Activated T-helper 17 cell treated with anti-CD3 and anti-CD28 coated beads, Interleukin-2, amount 50 U/mL, for 72 hours (primary cell): Measurements from ENCODE around the gene ZG16B. TPM values are rescaled to one million over a fixed set of nuclear protein-coding genes. Genes with fewer than 3 reads are reported as not detected.

Experiments used
- ATAC-seq: fragments of 150-1000 bp; cut with Tn5 transposase; replicated peaks from 2 replicates; pipeline ENCODE4 v1.10.0; 2021; ENCODE audit warnings: mild to moderate bottlenecking, moderate library complexity
- H3K27ac Mint-ChIP-seq: one replicate; pipeline ENCODE4 v1.8.0; 2022; ENCODE audit warnings: mixed read lengths
- H3K27me3 Mint-ChIP-seq: one replicate; pipeline ENCODE4 v1.8.0; 2022; ENCODE audit warnings: mixed read lengths
- H3K36me3 Mint-ChIP-seq: one replicate; pipeline ENCODE4 v1.8.0; 2022; ENCODE audit warnings: low read depth, mild to moderate bottlenecking, mixed read lengths
- H3K4me1 Mint-ChIP-seq: one replicate; pipeline ENCODE4 v1.8.0; 2022; ENCODE audit warnings: mixed read lengths
- H3K4me3 Mint-ChIP-seq: one replicate; pipeline ENCODE4 v1.8.0; 2022; ENCODE audit warnings: mild to moderate bottlenecking, mixed read lengths
- H3K9me3 Mint-ChIP-seq: one replicate; pipeline ENCODE4 v1.8.0; 2022; ENCODE audit warnings: mixed read lengths
- total RNA-seq, 2 donors: library from RNA; stranded (reverse); gene quantifications; one replicate each; pipeline ENCODE4 v1.2.3, GENCODE V29; 2022

Gene ZG16B
- total RNA-seq, 2 donors from 2014 or later = 4.0 to 5.7 TPM

- H3K36me3 Mint-ChIP-seq = no peaks in the 10 kb centered on the region
- H3K27me3 Mint-ChIP-seq = peaks cover 8% of the 10 kb centered on the region
- H3K9me3 Mint-ChIP-seq = no peaks in the 10 kb centered on the region
- H3K4me1 Mint-ChIP-seq = peaks cover 20% of the 10 kb centered on the region
- peak overlapping the region; percentile 13 for H3K4me3 Mint-ChIP-seq
- no peak for ATAC-seq
- H3K27ac Mint-ChIP-seq = peak overlapping the region; percentile 55
Observed at GRCh38 chr16:2839650-2840450, 9.7 kb downstream of the ZG16B start.

- peaks cover 8% of the 10 kb centered on the region for H3K27me3 Mint-ChIP-seq
- H3K27ac Mint-ChIP-seq = no peak overlapping the region
- no peaks in the 10 kb centered on the region for H3K36me3 Mint-ChIP-seq
- peaks cover 19% of the 10 kb centered on the region for H3K4me1 Mint-ChIP-seq
- no peak for ATAC-seq
- H3K4me3 Mint-ChIP-seq = peak overlapping the region; percentile 81
- no peaks in the 10 kb centered on the region for H3K9me3 Mint-ChIP-seq
Observed at GRCh38 chr16:2840914-2841313, 10.8 kb downstream of the ZG16B start.

- peak overlapping the region; percentile 84 for H3K27ac Mint-ChIP-seq
- no peaks in the 10 kb centered on the region for H3K36me3 Mint-ChIP-seq
- peak; percentile 14 for ATAC-seq
- no peaks in the 10 kb centered on the region for H3K9me3 Mint-ChIP-seq
- H3K4me1 Mint-ChIP-seq = peaks cover 24% of the 10 kb centered on the region
- peak overlapping the region; percentile 81 for H3K4me3 Mint-ChIP-seq
- peaks cover 8% of the 10 kb centered on the region for H3K27me3 Mint-ChIP-seq
Observed at GRCh38 chr16:2841606-2842339, 11.7 kb downstream of the ZG16B start.

DNA sequence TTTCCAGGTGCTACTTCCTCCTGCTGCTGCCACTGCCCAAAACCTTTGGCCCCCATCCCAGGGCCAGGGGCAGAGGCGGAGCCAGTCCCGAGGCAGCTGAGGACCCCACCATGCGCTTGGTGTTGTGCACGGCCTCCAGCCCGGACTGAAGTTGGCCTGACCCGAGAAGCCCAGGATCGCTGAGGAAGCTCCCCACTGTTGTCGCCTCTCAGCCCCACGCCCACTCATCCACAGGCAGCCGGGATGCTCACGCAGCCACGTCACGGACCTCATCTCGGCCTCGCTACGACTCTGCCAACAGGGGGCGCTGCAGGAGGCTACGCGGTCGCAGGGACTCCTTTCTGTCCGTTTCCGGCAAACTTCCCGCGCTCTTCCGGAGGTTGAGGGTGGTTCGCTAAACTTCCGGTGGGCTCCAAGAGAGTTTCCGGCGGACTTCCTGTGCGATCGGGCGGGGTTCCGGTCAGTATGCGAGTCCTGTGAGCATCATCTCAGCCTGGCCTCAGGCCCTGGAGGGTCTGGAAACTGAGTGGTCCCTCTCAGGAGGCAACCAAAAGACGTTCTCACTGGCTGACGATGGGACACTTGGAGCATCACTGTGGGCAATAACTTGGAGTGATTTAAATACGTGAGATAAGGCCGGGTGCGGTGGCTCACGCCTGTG lies 12.4 kb downstream of the ZG16B start:
- Mint-ChIP-seq H3K36me3 (no peaks in the 10 kb centered on the region), H3K9me3 (no peaks in the 10 kb centered on the region), H3K4me3 (peak overlapping the region; percentile 81), H3K27me3 (peaks cover 2% of the 10 kb centered on the region), H3K4me1 (peaks cover 23% of the 10 kb centered on the region), H3K27ac (peak overlapping the region; percentile 84)
- peak; percentile 61 for ATAC-seq

GRCh38 chr16:2843526-2843925 lies 13.4 kb downstream of the ZG16B start:
- no peak overlapping the region for H3K27ac Mint-ChIP-seq
- no peaks in the 10 kb centered on the region for H3K9me3 Mint-ChIP-seq
- H3K4me3 Mint-ChIP-seq = no peak overlapping the region
- no peaks in the 10 kb centered on the region for H3K36me3 Mint-ChIP-seq
- H3K27me3 Mint-ChIP-seq = no peaks in the 10 kb centered on the region
- H3K4me1 Mint-ChIP-seq = peaks cover 16% of the 10 kb centered on the region
- ATAC-seq = no peak

- Mint-ChIP-seq H3K9me3 (no peaks in the 10 kb centered on the region), H3K27ac (no peak overlapping the region), H3K4me1 (peaks cover 16% of the 10 kb centered on the region), H3K36me3 (no peaks in the 10 kb centered on the region), H3K27me3 (no peaks in the 10 kb centered on the region), H3K4me3 (no peak overlapping the region)
- no peak for ATAC-seq
Observed at GRCh38 chr16:2845116-2845515, 15.0 kb downstream of the ZG16B start.

- Mint-ChIP-seq H3K27me3 (no peaks in the 10 kb centered on the region), H3K4me1 (peaks cover 16% of the 10 kb centered on the region), H3K4me3 (peak overlapping the region; percentile 7), H3K36me3 (no peaks in the 10 kb centered on the region), H3K27ac (peak overlapping the region; percentile 13), H3K9me3 (no peaks in the 10 kb centered on the region)
- peak; percentile 82 for ATAC-seq
Observed at GRCh38 chr16:2846511-2847310, 16.6 kb downstream of the ZG16B start.

DNA sequence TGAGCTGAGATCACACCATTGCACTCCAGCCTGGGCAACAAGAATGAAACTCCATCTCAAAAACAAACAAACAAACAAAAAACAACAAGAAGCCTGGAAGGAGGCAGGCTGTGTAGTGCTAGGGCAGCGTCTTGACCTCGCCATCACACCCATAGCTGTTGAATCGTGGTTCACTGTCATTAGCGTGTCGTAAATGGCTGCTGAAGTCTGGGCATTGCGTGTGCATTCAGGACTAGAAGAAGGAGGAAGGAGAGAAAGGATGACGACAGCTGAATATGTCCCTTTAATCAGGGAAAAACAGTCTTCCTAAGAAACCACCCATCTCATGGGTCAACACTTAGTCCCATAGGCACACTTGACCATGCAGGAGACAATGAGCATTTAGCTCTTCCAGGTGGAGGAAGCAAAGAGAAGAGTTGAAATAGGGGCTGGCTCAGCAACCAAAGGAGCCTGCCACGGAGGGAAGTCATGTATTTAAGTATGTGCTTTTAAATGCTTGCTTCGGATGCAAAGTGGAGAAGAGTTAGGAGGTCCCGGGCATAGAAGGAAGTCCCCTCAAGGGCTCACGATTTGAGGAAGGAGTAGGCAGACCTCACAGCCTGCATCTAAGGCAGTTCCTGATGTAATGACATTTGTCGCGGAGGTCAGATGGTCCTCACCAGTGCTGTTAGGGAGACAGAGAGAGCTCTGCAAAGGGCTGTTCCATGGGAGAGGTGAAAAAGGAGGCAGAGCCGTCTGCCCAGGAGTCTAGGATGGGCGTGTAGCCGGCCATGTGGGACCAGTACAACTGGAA lies 19.0 kb downstream of the ZG16B start:
- H3K4me1 Mint-ChIP-seq = peaks cover 11% of the 10 kb centered on the region
- H3K36me3 Mint-ChIP-seq = no peaks in the 10 kb centered on the region
- H3K27ac Mint-ChIP-seq = no peak overlapping the region
- no peaks in the 10 kb centered on the region for H3K27me3 Mint-ChIP-seq
- no peak for ATAC-seq
- peaks cover 2% of the 10 kb centered on the region for H3K9me3 Mint-ChIP-seq
- no peak overlapping the region for H3K4me3 Mint-ChIP-seq

DNA sequence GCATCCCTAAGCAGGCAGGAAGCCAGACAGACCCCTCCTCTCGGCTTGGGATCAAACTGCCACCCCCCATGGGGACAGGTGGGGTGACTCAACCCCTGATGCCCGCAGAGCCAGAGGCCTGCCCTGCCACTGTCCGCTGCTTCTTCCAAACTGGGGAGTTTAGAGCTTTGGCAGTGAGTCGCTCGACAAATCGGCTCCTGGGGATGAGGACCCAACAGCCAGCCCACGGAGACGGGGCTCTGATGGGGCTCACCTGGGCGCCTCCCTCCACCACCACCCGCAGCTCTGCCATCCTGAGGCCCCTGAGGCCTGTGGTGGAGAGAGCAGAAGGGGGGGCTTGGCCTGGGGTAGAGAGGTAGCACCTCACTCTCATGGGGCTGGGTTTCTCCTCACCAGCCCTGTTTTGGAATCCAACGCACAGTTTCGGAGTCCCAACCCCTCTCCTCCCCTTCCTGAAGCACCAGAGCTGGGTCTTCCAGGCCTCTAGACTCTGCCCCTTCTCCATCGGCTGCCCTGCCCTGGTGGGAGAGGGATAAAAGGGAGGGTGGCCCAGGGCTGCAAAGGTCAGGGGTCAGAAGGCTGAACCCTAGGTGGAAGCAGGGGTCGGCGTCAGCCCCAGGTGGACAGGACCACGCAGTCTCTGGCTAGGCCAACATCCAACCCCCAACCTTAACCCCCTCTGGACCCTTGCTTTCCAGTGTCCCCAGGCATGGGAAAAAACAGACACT lies 22.1 kb downstream of the ZG16B start:
- Mint-ChIP-seq H3K27me3 (no peaks in the 10 kb centered on the region), H3K4me1 (peaks cover 2% of the 10 kb centered on the region)
- no peak for ATAC-seq

GRCh38 chr16:2852731-2853507 lies 22.8 kb downstream of the ZG16B start:
- ATAC-seq = no peak
- Mint-ChIP-seq H3K27me3 (peaks cover 4% of the 10 kb centered on the region), H3K27ac (no peak overlapping the region), H3K36me3 (no peaks in the 10 kb centered on the region), H3K4me1 (peaks cover 4% of the 10 kb centered on the region), H3K4me3 (no peak overlapping the region), H3K9me3 (peaks cover 10% of the 10 kb centered on the region)

More for the DNA sequence above, 22.1 kb downstream of the ZG16B start:
- Mint-ChIP-seq H3K4me3 (no peak overlapping the region), H3K36me3 (no peaks in the 10 kb centered on the region), H3K27ac (no peak overlapping the region), H3K9me3 (peaks cover 10% of the 10 kb centered on the region)

- no peak for ATAC-seq
Observed at GRCh38 chr16:2853531-2854073, 23.5 kb downstream of the ZG16B start.

GRCh38 chr16:2854700-2855309 lies 24.7 kb downstream of the ZG16B start:
- Mint-ChIP-seq H3K4me3 (no peak overlapping the region), H3K36me3 (no peaks in the 10 kb centered on the region), H3K27ac (no peak overlapping the region), H3K4me1 (peaks cover 4% of the 10 kb centered on the region), H3K9me3 (peaks cover 10% of the 10 kb centered on the region), H3K27me3 (peaks cover 4% of the 10 kb centered on the region)
- no peak for ATAC-seq

More at GRCh38 chr16:2853531-2854073, 23.5 kb downstream of the ZG16B start:
- Mint-ChIP-seq H3K9me3 (peaks cover 10% of the 10 kb centered on the region), H3K36me3 (no peaks in the 10 kb centered on the region), H3K4me1 (peaks cover 4% of the 10 kb centered on the region), H3K27ac (no peak overlapping the region), H3K4me3 (no peak overlapping the region), H3K27me3 (peaks cover 4% of the 10 kb centered on the region)
